Activated CD4-positive, CD25-positive, alpha-beta regulatory T cell (primary cell): ENCODE measurements around the gene ALOXE3.
A peak's percentile ranks its signal among the peaks of the same experiment; 100 is the strongest.
"Not testable (repeated sequence)": the region's sequence is repeated elsewhere in the genome, so short reads cannot be mapped to it uniquely, and the experiment has no call there.

Source experiments
- DNase-seq, 4 experiments: peaks; one replicate each; lab custom pipeline; 2025; lab: John Stamatoyannopoulos, UW

The ALOXE3 gene

GRCh38 chr17:8122422-8122923 lies 4.2 kb upstream of the ALOXE3 start:
- no peak for DNase-seq

DNA sequence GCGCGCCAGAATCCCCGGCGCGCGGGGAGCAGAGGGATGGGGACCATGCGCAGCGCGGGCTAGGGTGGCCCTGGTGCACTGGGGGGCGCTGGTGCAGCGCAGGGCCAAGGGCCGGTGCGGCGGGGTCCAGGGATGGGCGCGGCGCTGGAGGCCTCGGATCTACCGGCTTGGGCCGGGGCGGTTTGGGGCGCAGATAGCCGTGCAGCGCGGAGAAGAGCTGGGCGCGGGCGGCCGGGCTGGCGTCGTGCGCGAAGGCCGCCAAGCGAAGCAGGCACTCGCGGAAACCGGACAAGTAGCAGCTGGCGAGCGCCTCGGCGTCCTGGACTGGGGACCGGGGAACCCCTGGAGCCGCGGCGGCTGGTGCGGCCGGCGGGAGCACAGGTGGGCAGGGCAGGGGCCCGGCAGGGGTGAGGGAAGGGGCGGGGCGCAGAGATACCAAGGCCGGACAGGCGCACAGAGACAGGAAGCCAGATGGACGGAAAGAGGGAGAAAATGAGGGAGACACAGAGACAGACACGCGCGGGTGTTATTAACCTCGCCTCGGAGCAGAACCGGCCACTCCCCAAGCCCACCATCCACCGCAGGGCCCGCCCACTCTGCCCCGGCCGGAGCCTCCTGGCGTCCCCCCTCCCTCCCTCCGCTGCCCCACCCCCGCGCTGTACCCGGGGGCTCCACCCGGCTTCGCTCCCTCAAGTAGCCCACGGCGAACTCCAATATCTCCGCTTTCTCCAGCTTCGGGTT lies 3.5 kb upstream of the ALOXE3 start:
- peak in 1 of 4 experiments; percentile 15 for DNase-seq

- no peak for DNase-seq
These were observed 3.0 kb upstream of the ALOXE3 start for GRCh38 chr17:8121407-8121680.

GRCh38 chr17:8120520-8121406 lies 2.4 kb upstream of the ALOXE3 start:
- DNase-seq: peak in 2 of 4 experiments; percentile 55 to 75

GRCh38 chr17:8119581-8120519 lies 1.5 kb upstream of the ALOXE3 start:
- DNase-seq: peak; percentile 46 to 89 (median 70)

DNA sequence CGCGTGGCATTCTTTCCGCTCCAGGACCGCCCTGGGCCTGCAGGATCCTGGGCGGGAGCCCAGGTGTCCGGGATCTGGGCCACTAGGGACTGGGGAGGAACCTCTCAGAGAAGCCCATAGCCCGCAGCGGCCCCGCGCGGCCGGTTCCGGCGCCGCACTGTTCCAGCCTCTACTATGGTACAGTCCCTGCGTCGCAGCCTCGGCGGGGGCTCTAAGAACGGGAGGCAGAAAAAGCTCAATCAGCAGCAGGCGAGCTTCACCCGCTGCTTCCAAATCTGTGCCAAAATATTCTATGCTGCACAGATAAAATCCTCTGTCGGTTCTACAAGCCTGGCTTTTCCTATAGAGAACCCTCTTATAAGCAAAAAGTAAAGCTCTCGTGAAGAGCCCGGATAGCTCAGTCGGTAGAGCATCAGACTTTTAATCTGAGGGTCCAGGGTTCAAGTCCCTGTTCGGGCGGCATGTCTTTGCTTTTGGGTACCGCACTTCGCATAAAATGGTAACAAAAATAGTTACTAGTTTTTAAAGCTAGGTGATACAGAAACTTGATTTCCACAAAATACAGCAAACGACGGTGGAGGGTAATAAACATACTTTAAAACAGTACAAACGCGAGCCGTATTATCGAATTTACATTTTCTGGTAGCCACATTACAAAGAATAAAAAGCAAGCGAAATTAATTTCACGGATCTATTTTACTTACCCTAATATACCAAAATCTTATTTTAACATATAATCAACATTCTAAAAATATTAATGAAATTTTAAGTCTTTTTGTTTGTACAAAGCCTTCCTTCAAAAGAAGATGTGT lies 661 bp upstream of the ALOXE3 start:
- DNase-seq: peak; percentile 66 to 71 (median 69)

- no peak for DNase-seq
These were observed 841 bp downstream of the ALOXE3 start for GRCh38 chr17:8117367-8117979.

- no peak for DNase-seq
These were observed 1.5 kb downstream of the ALOXE3 start for GRCh38 chr17:8116776-8117175.

- DNase-seq: no peak
These were observed 7.4 kb downstream of the ALOXE3 start for GRCh38 chr17:8110907-8111306.

DNA sequence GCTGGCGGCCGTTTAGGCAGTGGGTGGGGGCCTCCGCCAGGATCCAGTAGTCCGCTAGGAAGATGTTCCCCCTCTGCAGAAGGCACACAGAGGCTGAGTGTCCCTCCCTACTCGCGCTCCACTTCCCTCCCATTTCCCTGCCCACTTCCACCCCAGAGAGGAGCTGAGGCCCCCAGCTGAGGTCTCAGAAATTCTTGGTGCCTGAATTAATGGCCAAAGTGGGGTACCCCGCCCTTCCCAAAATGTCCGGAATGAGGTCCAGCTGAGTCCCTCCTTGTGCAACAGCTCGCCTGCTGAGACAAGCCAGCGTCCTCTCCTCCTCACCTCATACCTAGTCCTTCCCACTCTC lies 7.9 kb downstream of the ALOXE3 start:
- no peak for DNase-seq

DNA sequence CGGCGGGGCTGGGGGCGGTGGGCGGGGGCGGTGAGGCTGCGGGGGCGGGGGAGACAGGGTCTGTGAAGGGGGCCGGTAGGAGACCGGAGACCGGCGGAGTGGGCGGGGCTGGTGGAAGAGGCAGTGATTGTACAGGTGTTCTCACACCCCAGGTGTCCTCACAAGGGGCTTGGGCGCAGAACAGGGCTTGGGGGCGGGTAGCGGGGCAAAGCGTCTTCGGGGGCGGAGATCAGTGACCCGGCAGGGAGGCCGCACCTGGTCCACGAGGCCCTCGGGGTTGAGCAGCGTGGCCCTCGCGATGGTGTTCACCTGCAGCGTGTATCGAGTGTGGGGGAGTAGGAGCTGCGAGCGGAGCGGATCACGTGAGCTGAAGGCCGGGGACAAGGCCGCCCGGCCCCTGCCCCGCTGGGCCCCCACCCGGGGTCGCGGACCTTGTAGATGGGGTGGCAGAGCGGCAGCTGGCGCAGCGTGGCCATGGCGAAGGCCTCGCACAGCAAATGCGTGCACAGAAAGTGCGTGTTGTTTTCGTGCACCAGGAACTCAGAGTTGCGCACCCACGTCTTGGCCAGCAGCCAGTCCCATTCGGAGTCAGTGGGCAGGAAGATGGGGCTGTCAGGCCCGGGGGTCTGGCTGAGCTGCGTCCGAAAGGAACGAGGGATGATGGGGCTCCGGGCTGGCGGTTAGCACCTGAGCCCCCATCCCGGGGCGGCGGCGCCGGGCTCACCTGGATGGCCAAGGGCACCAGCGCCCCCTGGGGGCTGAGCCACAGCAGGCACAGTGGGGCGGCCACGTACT lies 8.5 kb downstream of the ALOXE3 start:
- DNase-seq: peak; percentile 57 to 83 (median 68)

DNA sequence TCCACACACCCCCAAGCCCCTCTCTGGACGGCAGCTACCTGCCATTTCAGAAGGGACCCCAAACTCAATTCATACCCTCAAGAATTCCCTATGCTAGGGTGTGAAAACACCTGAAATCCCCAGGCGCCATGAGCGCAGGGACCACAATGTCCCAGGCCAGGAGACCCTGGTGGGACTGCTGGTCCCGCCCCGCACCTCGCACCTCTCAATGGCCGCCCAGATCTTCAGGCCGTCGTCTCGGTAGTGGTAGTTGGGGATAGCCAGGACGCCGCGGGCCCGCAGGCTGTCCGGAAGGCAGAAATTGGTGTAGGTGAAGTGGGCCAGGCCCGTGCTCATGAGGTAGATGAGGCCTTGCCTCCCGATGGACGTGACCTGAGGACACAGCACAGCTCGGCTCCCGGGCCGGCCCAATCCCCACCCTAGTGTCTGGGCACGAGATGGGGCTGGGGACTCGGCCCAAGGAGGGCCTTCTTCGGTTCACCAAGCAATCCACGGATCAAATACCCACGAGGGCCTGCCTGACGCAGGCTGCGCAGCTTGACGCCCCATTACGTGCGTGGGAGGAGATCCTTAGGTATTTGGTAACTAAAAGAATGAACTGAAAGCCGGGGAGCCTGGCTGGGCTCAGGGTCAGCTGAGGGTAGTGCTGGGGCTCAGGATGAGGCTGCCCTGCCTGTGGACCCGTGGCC lies 9.2 kb downstream of the ALOXE3 start:
- DNase-seq: no peak

DNA sequence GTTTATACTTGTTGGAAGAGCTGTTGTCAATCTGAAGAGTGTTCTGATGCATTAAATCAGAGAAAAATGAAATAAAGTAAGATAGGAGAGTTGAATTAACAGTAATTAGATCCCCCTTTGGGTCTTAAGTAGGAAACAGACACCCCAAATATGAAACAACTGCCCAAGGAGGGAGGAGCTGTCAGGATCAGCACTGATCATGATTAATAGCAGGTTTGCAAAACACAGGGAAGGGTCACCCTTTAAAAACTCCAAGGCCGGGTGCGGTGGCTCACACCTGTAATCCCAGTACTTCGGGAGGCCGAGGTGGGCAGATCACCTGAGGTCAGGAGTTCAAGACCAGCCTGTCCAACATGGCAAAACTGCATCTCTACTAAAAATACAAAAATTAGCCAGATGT lies 11.3 kb downstream of the ALOXE3 start:
- DNase-seq: not testable (repeated sequence)

DNA sequence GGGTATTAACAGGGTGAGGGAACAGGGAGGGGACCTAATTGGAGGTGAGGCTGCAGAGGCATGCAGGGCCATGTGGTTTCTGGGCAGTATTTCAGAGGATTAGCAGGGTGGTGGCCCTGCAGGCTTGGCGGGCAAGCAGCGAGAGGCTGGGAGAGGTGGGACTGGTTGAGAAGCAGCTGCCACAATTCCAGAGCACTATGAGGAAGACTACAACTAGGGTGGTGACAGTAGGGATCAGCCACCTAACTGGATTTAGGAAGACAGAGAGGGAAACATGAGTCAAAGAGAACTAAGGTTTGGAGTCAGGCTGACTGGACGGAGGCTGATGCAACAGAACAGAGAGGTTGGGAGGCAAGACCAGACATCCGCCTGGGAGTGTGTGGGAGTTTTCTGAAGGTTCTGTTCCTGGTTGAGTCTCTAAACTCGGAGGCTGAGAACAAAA lies 12.3 kb downstream of the ALOXE3 start:
- DNase-seq: no peak

DNA sequence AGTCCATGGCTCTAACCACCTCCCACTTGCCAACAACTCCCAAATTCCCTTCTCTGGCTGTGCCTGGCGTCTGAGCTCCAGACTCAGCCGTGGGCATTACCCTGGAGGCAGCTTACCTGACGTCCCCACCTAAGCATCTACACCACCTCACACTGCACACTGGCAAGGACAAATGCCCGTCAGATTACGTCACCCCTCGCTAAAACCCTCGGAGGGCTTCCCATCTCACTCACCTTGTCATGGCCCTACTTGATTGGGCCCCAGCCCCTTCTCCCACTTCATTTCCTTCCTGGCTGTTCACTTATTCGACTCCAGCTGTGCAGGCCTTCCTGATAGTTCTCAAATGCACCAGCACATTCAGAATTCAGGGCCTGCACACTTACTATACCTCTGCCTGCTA lies 13.4 kb downstream of the ALOXE3 start:
- no peak for DNase-seq

DNA sequence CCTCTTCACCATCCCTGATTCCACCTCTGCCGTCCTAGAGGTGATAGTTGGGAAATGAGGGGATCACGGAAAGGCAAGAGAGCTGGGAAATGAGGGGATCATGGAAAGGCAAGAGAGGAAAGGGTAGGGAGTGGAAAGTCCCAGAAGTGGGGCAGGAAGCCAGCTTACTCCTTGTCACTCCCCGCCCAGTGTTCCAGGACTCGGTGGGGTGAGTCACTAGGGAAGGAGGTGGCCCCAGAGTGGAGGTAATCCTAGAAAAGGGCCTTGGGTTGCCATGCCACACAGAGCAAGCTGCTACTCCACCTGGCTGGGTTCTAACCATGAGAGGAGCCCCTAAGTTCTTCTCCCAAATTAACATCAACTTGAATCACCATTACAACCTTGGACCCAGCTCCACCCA lies 14.8 kb downstream of the ALOXE3 start:
- DNase-seq: no peak

- no peak for DNase-seq
These were observed 16.6 kb downstream of the ALOXE3 start for GRCh38 chr17:8101721-8102120.

- DNase-seq: no peak
These were observed 17.6 kb downstream of the ALOXE3 start for GRCh38 chr17:8100763-8101162.

- DNase-seq: no peak
These were observed 18.2 kb downstream of the ALOXE3 start for GRCh38 chr17:8100111-8100510.
